Mesothelial cell of epicardium (in vitro differentiated cells): ENCODE results near the gene MCUB. TPM values are rescaled to one million over a fixed set of nuclear protein-coding genes. Genes with fewer than 3 reads are reported as not detected.

Experiments used
- DNase-seq, 2 experiments: peaks; one replicate each; pipeline ENCODE4 v3.0.0; 2021; ENCODE audit warnings: low spot score in 2 of 2; ENCODE audit not compliant: unreplicated experiment in 2 of 2
- H3K27ac Mint-ChIP-seq: 2 replicates; pipeline ENCODE4 v1.8.0; 2021; ENCODE audit warnings: mixed read lengths
- H3K27me3 Mint-ChIP-seq: 2 replicates; pipeline ENCODE4 v1.8.0; 2021; ENCODE audit warnings: low read depth, mixed read lengths
- H3K36me3 Mint-ChIP-seq: 2 replicates; pipeline ENCODE4 v1.8.0; 2021; ENCODE audit warnings: mixed read lengths
- H3K4me1 Mint-ChIP-seq: 2 replicates; pipeline ENCODE4 v1.8.0; 2021; ENCODE audit warnings: mixed read lengths
- H3K4me3 Mint-ChIP-seq: 2 replicates; pipeline ENCODE4 v1.8.0; 2021; ENCODE audit warnings: mild to moderate bottlenecking, moderate library complexity, mixed read lengths
- H3K9me3 Mint-ChIP-seq: 2 replicates; pipeline ENCODE4 v1.8.0; 2021; ENCODE audit warnings: mixed read lengths
- CTCF ChIP-seq: fragments of 200-600 bp; sonication (generic); IDR thresholded peaks from one replicate; pipeline ENCODE4 v1.5.0; 2021; ENCODE audit warnings: antibody characterized with exemption; ENCODE audit not compliant: unreplicated experiment
- total RNA-seq: library from RNA; stranded (reverse); gene quantifications from 3 replicates; pipeline ENCODE4 v1.2.1, GENCODE V29; 2021

MCUB gene
- total RNA-seq, 1 donor from 2014 or later, result 3.0 TPM

DNA sequence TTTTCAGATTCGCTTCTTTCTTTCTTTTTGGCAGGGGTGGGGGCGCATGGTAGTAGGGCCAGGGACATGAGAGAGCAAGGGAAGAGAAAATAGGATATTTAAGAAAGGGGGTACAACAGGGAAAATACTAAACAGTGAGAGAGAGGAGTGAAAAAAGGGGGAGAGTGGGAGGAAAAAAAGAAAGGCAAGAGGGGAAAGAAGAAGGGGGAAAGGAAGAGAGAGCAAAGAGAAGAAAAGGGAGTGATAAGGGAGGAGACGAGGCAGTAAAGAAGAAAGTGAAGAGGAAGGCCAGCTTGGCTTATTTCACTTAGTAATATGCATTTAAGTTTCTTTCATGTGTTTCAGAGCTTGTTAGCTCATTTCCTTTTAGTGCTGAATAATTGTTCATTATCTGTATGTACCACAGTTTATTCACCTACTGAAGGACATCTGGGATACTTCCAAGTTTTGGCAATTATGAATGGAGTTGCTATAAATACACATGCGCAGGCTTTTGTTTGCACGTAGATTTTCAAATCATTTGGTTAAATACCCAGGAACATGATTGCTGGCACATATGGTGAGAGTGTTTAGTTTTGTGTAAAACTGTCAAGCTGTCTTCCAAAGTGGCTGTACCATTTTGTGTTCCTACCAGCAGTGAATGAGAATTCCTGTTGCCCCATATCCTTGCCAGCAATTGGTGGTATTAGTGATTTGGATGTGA lies 105.9 kb downstream of the MCUB start:
- no peak for TF ChIP-seq CTCF
- Mint-ChIP-seq H3K4me3 (no peak overlapping the region), H3K9me3 (peaks cover 3% of the 10 kb centered on the region)

GRCh38 chr4:109671350-109671749 lies 111.3 kb downstream of the MCUB start:
- Mint-ChIP-seq H3K36me3 (peaks cover 8% of the 10 kb centered on the region), H3K4me1 (peaks cover 3% of the 10 kb centered on the region), H3K27ac (no peak overlapping the region), H3K4me3 (no peak overlapping the region), H3K9me3 (peaks cover 19% of the 10 kb centered on the region), H3K27me3 (no peaks in the 10 kb centered on the region)
- DNase-seq, result no peak
- TF ChIP-seq CTCF, result no peak

More for the DNA sequence above, 105.9 kb downstream of the MCUB start:
- no peak for DNase-seq
- no peaks in the 10 kb centered on the region for H3K36me3 Mint-ChIP-seq
- H3K4me1 Mint-ChIP-seq, result peaks cover 3% of the 10 kb centered on the region
- H3K27ac Mint-ChIP-seq, result no peak overlapping the region
- no peaks in the 10 kb centered on the region for H3K27me3 Mint-ChIP-seq

- H3K27ac Mint-ChIP-seq, result no peak overlapping the region
- peaks cover 14% of the 10 kb centered on the region for H3K36me3 Mint-ChIP-seq
- peaks cover 3% of the 10 kb centered on the region for H3K4me1 Mint-ChIP-seq
- H3K27me3 Mint-ChIP-seq, result no peaks in the 10 kb centered on the region
- H3K9me3 Mint-ChIP-seq, result peaks cover 28% of the 10 kb centered on the region
- TF ChIP-seq CTCF, result no peak
- DNase-seq, result no peak
- no peak overlapping the region for H3K4me3 Mint-ChIP-seq
Observed at GRCh38 chr4:109672169-109672930, 112.3 kb downstream of the MCUB start.

- Mint-ChIP-seq H3K36me3 (peaks cover 14% of the 10 kb centered on the region), H3K27ac (no peak overlapping the region), H3K4me1 (peaks cover 3% of the 10 kb centered on the region), H3K9me3 (peaks cover 29% of the 10 kb centered on the region), H3K27me3 (no peaks in the 10 kb centered on the region), H3K4me3 (no peak overlapping the region)
- DNase-seq, result no peak
- TF ChIP-seq CTCF, result no peak
Observed at GRCh38 chr4:109673303-109673702, 113.3 kb downstream of the MCUB start.

GRCh38 chr4:109675181-109675580 lies 115.1 kb downstream of the MCUB start:
- H3K27me3 Mint-ChIP-seq, result no peaks in the 10 kb centered on the region
- peaks cover 34% of the 10 kb centered on the region for H3K9me3 Mint-ChIP-seq
- no peak overlapping the region for H3K4me3 Mint-ChIP-seq
- no peak for TF ChIP-seq CTCF
- DNase-seq, result no peak
- H3K27ac Mint-ChIP-seq, result no peak overlapping the region
- H3K36me3 Mint-ChIP-seq, result peaks cover 20% of the 10 kb centered on the region
- no peaks in the 10 kb centered on the region for H3K4me1 Mint-ChIP-seq
